K562 (cell line): ENCODE data around the gene NUDT6. TPM values are rescaled to one million over a fixed set of nuclear protein-coding genes. Genes with fewer than 3 reads are reported as not detected.

Experiments used
- BCOR ChIP-seq: fragments of 450-650 bp; IDR thresholded peaks from 2 replicates; pipeline ENCODE4 v1.6.1; 2016
- BRD9 ChIP-seq: fragments of 450-650 bp; IDR thresholded peaks from 2 replicates; pipeline ENCODE4 v1.6.1; 2018; ENCODE audit warnings: low read depth; ENCODE audit not compliant: partially characterized antibody
- CSDE1 ChIP-seq, 2 experiments: fragments of 450-650 bp; IDR thresholded peaks; 2 replicates each; pipeline ENCODE4 v1.6.1; 2016; ENCODE audit warnings: mild to moderate bottlenecking in 1 of 2
- ELF2 ChIP-seq: fragments of 250-450 bp; sonication (Bioruptor Pico); IDR thresholded peaks from 2 replicates; pipeline ENCODE4 v1.5.0; 2021; ENCODE audit warnings: mild to moderate bottlenecking
- FOXJ2 ChIP-seq: fragments of 200-800 bp; sonication (Bioruptor generic); IDR thresholded peaks from 2 replicates; pipeline ENCODE4 v1.6.1; 2016; ENCODE audit warnings: missing genetic modification characterization, missing compliant biosample characterization
- KLF16 ChIP-seq: IDR thresholded peaks from 2 replicates; pipeline ENCODE4 v1.6.1; 2016; ENCODE audit warnings: antibody characterized with exemption
- NFIX ChIP-seq: fragments of 250-450 bp; sonication (Bioruptor Pico); IDR thresholded peaks from 2 replicates; pipeline ENCODE4 v1.4.0; 2020; ENCODE audit warnings: low read depth, mild to moderate bottlenecking, moderate library complexity
- RAD21 ChIP-seq, 2 experiments: fragments of 250-450 bp in 1 of 2; fragments of 450-650 bp in 1 of 2; sonication (Bioruptor Pico) in 1 of 2; formaldehyde crosslinking in 1 of 2; IDR thresholded peaks in 1 of 2; conservative IDR thresholded peaks in 1 of 2; 2 replicates each; pipeline versions ENCODE4 v1.4.0 to v1.8.0; 2020 to 2022; ENCODE audit warnings: mild to moderate bottlenecking in 2 of 2, moderate library complexity in 1 of 2
- RBM39 ChIP-seq: fragments of 200-400 bp; formaldehyde crosslinking; optimal IDR thresholded peaks from 2 replicates; pipeline ENCODE3; 2018; ENCODE audit warnings: low read depth, low read length
- SIX5 ChIP-seq, 2 experiments: IDR thresholded peaks; 2 replicates each; pipeline ENCODE4 v1.6.1; 2011; ENCODE audit warnings: low read length in 2 of 2, borderline replicate concordance in 1 of 2, low read depth in 1 of 2, mild to moderate bottlenecking in 1 of 2, moderate library complexity in 1 of 2; ENCODE audit not compliant: insufficient read depth in 1 of 2
- SLC30A9 ChIP-seq: fragments of 250-450 bp; sonication (Bioruptor Pico); IDR thresholded peaks from 2 replicates; pipeline ENCODE4 v1.8.0; 2022; ENCODE audit warnings: mild to moderate bottlenecking, moderate library complexity
- TAF7 ChIP-seq: fragments of 450-650 bp; IDR thresholded peaks from 2 replicates; pipeline ENCODE4 v1.6.1; 2016; ENCODE audit warnings: missing genetic modification characterization, missing compliant biosample characterization
- TGIF2 ChIP-seq: sonication (generic); formaldehyde crosslinking; IDR thresholded peaks from 2 replicates; pipeline ENCODE4 v1.8.1; 2022; ENCODE audit warnings: mild to moderate bottlenecking, missing genetic modification reagents, moderate library complexity
- XRCC4 ChIP-seq: IDR thresholded peaks from one replicate; pipeline ENCODE4 v1.6.1; 2011; ENCODE audit not compliant: insufficient read depth, insufficient read length; ENCODE audit errors: extremely low read depth
- ZFX ChIP-seq: sonication (generic); formaldehyde crosslinking; IDR thresholded peaks from 2 replicates; pipeline ENCODE4 v1.8.0; 2022; ENCODE audit warnings: mild to moderate bottlenecking, missing genetic modification reagents, moderate library complexity
- ZNF76 ChIP-seq: fragments of 250-450 bp; sonication (Bioruptor Pico); IDR thresholded peaks from 2 replicates; pipeline ENCODE4 v1.4.0; 2020; ENCODE audit warnings: mild to moderate bottlenecking, moderate library complexity, borderline replicate concordance
- polyA plus RNA-seq, 8 experiments: library from polyadenylated mRNA; depleted of rRNA in 4 of 8; stranded (reverse) in 5 of 8; unstranded in 3 of 8; fragments of >200 nt; fragmentation: Nextera tagmentation in 2 of 8; fragmentation: Illumina TruSeq in 1 of 8; extraction: Ambion mirVana in 2 of 8; extraction: Trizol in 1 of 8; gene quantifications; 2 replicates each; pipeline versions ENCODE4 v1.2.1 to v1.2.3, GENCODE V29; 2011 to 2014; ENCODE audit warnings: inconsistent platforms in 1 of 8, missing spikeins in 1 of 8
- total RNA-seq, 7 experiments: library from RNA; depleted of rRNA in 6 of 7; stranded (reverse); fragments of >200 nt in 6 of 7; fragmentation: Illumina TruSeq in 2 of 7; extraction: Trizol in 2 of 7; gene quantifications; 2 replicates each; pipeline versions ENCODE4 v1.2.1 to v1.2.3, GENCODE V29; 2011 to 2021; ENCODE audit warnings: low replicate concordance in 1 of 7
- TF ChIP-seq, protein P1 (sequence below): fragments of 250-450 bp; sonication (Bioruptor Pico); IDR thresholded peaks from 2 replicates; pipeline ENCODE4 v1.4.0; 2020; ENCODE audit warnings: mild to moderate bottlenecking, moderate library complexity
- TF ChIP-seq, protein P2 (sequence below): fragments of 200-800 bp; sonication (Bioruptor generic); IDR thresholded peaks from 2 replicates; pipeline ENCODE4 v1.6.1; 2016; ENCODE audit warnings: missing genetic modification characterization, missing compliant biosample characterization

The NUDT6 gene
- total and polyA plus RNA-seq, 9 of the 15 experiments (the other 6 are each of a cell fraction or from before 2014, with no cell fraction given), result 9.4 to 18.1 (median 13.4) TPM

DNA sequence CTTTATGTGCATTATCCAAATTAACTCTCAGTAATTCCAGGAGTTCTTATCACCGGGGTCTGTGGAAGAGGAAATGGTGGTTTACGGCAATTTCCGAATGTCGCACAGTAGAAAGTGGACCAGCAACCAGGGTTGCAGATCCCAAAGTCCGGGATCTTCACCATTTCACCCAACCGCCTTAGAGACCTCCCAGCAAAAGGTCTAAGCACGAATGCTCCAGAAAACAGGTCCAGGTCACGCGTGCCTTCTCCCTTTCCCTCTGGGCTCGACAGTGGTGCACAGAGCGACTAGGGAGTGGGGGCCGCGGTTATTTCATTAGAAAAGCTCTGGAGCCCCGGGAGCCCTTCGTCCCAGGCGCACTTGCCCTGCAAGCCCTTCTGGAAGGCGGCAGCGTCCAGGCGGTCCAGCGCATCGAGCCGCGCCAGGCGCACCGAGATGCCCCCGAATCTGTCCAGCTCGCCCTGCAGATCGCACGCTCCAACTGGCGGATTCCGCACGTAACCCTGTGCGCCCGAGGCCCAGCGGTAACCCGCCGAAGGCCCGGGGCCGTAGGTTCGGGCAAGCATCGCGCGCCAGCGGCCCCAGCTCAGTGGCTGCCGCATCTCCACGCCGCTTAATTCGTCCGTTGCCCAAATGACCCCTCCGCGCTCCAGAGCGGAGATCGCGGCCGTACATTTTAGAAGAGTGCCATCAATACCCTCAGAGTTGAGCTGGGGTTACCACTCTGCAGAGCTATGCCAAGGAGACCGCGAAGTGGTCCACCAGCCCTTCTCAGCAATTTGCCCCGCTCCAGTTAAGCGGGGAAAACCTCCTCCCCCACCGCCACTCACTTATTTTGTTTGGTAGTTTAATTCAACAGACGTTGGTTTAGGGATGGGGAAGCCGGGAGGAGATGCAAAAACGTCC lies at the start of gene NUDT6 (continued):
- TF ChIP-seq, protein P1, sequence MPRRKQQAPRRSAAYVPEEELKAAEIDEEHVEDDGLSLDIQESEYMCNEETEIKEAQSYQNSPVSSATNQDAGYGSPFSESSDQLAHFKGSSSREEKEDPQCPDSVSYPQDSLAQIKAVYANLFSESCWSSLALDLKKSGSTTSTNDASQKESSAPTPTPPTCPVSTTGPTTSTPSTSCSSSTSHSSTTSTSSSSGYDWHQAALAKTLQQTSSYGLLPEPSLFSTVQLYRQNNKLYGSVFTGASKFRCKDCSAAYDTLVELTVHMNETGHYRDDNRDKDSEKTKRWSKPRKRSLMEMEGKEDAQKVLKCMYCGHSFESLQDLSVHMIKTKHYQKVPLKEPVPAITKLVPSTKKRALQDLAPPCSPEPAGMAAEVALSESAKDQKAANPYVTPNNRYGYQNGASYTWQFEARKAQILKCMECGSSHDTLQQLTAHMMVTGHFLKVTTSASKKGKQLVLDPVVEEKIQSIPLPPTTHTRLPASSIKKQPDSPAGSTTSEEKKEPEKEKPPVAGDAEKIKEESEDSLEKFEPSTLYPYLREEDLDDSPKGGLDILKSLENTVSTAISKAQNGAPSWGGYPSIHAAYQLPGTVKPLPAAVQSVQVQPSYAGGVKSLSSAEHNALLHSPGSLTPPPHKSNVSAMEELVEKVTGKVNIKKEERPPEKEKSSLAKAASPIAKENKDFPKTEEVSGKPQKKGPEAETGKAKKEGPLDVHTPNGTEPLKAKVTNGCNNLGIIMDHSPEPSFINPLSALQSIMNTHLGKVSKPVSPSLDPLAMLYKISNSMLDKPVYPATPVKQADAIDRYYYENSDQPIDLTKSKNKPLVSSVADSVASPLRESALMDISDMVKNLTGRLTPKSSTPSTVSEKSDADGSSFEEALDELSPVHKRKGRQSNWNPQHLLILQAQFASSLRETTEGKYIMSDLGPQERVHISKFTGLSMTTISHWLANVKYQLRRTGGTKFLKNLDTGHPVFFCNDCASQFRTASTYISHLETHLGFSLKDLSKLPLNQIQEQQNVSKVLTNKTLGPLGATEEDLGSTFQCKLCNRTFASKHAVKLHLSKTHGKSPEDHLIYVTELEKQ (CRISPR knock-in tag), result no peak
- TF ChIP-seq ELF2, result no peak
- TF ChIP-seq RBM39, result no peak
- TF ChIP-seq SLC30A9, result no peak
- TF ChIP-seq ZFX (CRISPR knock-in tag), result peak; percentile 74
- TF ChIP-seq BCOR, result no peak
- TF ChIP-seq SIX5 (IDR thresholded peaks at IDR 0.05; ENCODE audit: borderline replicate concordance in 1 of 2, insufficient read depth in 1 of 2, low read depth in 1 of 2, low read length in 2 of 2), result no peak
- no peak for TF ChIP-seq KLF16
- TF ChIP-seq TGIF2 (CRISPR knock-in tag), result 0 out of 2 replicates have a peak, but pooled peaks have one; percentile 46
- peak; percentile 50 for TF ChIP-seq TAF7
- TF ChIP-seq BRD9, result peak; percentile 58
- TF ChIP-seq RAD21 (CRISPR knock-in tag; conservative IDR thresholded peaks at IDR 0.05 in 1 of 2, IDR thresholded peaks at IDR 0.05 in 1 of 2), result no peak; a peak in 1 of 4 replicates
- peak; percentile 77 for TF ChIP-seq FOXJ2 (tag)
- TF ChIP-seq, protein P2, sequence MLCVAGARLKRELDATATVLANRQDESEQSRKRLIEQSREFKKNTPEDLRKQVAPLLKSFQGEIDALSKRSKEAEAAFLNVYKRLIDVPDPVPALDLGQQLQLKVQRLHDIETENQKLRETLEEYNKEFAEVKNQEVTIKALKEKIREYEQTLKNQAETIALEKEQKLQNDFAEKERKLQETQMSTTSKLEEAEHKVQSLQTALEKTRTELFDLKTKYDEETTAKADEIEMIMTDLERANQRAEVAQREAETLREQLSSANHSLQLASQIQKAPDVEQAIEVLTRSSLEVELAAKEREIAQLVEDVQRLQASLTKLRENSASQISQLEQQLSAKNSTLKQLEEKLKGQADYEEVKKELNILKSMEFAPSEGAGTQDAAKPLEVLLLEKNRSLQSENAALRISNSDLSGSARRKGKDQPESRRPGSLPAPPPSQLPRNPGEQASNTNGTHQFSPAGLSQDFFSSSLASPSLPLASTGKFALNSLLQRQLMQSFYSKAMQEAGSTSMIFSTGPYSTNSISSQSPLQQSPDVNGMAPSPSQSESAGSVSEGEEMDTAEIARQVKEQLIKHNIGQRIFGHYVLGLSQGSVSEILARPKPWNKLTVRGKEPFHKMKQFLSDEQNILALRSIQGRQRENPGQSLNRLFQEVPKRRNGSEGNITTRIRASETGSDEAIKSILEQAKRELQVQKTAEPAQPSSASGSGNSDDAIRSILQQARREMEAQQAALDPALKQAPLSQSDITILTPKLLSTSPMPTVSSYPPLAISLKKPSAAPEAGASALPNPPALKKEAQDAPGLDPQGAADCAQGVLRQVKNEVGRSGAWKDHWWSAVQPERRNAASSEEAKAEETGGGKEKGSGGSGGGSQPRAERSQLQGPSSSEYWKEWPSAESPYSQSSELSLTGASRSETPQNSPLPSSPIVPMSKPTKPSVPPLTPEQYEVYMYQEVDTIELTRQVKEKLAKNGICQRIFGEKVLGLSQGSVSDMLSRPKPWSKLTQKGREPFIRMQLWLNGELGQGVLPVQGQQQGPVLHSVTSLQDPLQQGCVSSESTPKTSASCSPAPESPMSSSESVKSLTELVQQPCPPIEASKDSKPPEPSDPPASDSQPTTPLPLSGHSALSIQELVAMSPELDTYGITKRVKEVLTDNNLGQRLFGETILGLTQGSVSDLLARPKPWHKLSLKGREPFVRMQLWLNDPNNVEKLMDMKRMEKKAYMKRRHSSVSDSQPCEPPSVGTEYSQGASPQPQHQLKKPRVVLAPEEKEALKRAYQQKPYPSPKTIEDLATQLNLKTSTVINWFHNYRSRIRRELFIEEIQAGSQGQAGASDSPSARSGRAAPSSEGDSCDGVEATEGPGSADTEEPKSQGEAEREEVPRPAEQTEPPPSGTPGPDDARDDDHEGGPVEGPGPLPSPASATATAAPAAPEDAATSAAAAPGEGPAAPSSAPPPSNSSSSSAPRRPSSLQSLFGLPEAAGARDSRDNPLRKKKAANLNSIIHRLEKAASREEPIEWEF (CRISPR knock-in tag), result no peak
- TF ChIP-seq ZNF76, result no peak
- no peak for TF ChIP-seq XRCC4
- no peak for TF ChIP-seq CSDE1 (IDR thresholded peaks at IDR 0.05)
- TF ChIP-seq NFIX (CRISPR knock-in tag), result no peak
